GM06990 (cell line): Measurements from ENCODE around the gene HS6ST1.

Experiments used
- DNase-seq: peaks from one replicate; pipeline ENCODE4 v3.0.0-alpha.2; 2011; ENCODE audit not compliant: insufficient read length; ENCODE audit errors: extremely low read depth
- H3K27me3 ChIP-seq: replicated peaks from 2 replicates; pipeline ENCODE4 v1.6.0; 2011; ENCODE audit warnings: low read length; ENCODE audit not compliant: control insufficient read depth, insufficient read depth
- H3K36me3 ChIP-seq: 2 replicates; pipeline ENCODE4 v1.5.1; 2011; ENCODE audit warnings: low read length; ENCODE audit not compliant: control insufficient read depth, insufficient read depth
- H3K4me3 ChIP-seq: replicated peaks from 2 replicates; pipeline ENCODE4 v1.5.1; 2011; ENCODE audit warnings: low read depth, mild to moderate bottlenecking, control low read depth, low read length
- CTCF ChIP-seq: IDR thresholded peaks from 2 replicates; pipeline ENCODE4 v1.5.1; 2011; ENCODE audit warnings: low read length, control low read depth, mild to moderate bottlenecking, inconsistent platforms; ENCODE audit not compliant: insufficient read depth, poor library complexity, severe bottlenecking

Gene HS6ST1

DNA sequence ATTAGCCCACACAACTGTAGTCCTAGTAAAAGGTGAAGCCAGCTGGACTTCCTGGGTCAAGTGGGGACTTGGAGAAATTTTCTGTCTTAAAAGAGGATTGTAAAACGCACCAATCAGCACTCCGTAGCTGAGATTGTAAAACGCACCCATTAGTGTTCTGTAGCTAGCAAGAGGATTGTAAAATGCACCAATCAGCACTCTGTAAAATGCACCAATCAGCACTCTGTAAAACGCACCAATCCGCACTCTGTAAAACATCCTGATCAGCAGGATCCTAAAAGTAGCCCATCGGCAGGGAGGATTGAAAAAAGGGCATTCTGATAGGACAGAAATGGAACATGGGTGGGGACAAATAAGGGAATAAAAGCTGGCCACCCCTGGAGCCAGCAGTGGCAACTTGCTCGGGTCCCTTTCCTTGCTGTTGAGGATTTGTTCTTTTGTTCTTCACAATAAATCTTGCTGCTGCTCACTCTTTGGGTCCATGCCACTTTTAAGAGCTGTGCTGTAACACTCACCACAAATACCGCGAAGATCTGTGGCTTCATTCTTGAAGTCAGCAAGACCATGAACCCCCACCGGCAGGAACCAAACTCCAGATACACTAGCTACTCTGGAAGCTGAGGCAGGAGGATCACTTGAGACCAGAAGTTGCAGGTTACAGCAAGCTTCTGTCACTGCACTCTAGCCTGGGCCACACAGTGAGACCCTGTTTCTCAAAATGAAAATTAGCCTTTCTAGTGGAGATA is 102.6 kb downstream of the HS6ST1 start:
- no peak overlapping the region for H3K4me3 ChIP-seq
- no peak for DNase-seq
- no peaks in the 10 kb centered on the region for H3K27me3 ChIP-seq
- no peak for TF ChIP-seq CTCF
- no peaks in the 10 kb centered on the region for H3K36me3 ChIP-seq
